HFF-Myc (cell line): ENCODE results near the gene MAP3K5.

Experiments
- DNase-seq: peaks from one replicate; pipeline ENCODE4 v3.0.0-alpha.2; 2011; ENCODE audit warnings: low read depth; ENCODE audit errors: extremely low read depth
- H3K4me3 ChIP-seq: replicated peaks from 2 replicates; pipeline ENCODE4 v1.5.1; 2011; ENCODE audit warnings: low read depth, mild to moderate bottlenecking, control low read depth, low read length
- CTCF ChIP-seq: IDR thresholded peaks from 2 replicates; pipeline ENCODE4 v1.5.1; 2012; ENCODE audit warnings: mild to moderate bottlenecking, low read depth, low read length, control low read depth; ENCODE audit errors: missing control alignments

The MAP3K5 gene

DNA sequence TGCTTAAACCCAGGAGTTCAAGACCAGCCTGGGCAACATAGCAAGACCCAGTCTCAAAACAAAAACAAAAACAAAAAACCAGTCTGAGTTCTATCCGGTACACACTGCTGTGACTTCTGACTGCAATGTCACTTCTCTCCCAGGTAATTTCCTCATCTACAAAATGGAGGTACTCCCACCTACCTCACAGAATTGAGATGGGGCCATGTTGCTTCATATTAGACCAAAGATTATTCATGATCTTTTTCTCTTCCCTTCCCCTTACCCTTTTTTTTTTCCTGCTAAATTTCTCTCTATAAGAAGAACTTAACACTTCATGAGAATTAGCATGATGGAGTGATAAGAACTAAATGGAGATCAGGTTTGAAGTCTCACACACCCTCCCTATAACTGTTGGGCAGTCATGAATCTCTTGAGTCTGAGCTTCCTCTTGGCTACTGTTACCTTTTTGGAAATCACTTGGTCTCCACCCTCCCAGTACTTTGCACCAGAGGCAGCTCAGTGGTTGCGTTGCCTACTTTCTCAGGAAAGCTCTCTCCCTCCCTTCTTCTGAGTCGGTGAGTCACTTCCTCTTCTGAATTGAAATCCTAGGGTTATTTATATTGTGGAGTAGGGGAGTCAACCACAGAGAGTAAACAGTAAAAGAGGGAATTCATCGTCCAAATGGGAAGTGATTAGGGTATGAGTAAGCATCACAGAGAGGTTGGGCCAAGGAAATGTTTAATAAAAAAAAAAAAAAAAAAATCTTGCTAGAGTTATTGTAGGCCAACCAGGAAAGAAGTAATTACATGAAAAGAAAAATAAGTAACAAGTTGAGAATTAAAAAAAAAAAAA, 182.2 kb downstream of the MAP3K5 start:
- no peak overlapping the region for H3K4me3 ChIP-seq
- peak; percentile 99 for DNase-seq
- no peak for TF ChIP-seq CTCF

DNA sequence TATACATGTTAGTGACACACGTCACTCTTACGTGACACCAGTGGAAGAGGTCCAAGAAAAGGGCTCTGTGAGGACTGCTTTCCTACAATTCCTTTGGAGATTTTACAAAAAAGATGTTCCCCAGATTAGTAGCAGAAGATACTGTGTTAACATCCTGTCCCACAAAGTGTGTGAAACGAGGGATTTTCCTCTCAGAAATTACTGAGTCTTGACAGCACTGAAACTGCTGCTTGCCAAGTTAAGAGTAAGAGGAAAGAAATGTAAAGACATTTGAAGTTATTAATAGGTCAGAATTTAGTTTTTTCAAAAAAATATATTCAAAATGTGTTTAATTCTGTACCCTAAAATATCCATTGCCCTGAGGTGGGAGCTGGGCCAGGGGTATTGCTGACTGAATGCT, 183.3 kb downstream of the MAP3K5 start:
- no peak for TF ChIP-seq CTCF
- no peak overlapping the region for H3K4me3 ChIP-seq
- DNase-seq: no peak

DNA sequence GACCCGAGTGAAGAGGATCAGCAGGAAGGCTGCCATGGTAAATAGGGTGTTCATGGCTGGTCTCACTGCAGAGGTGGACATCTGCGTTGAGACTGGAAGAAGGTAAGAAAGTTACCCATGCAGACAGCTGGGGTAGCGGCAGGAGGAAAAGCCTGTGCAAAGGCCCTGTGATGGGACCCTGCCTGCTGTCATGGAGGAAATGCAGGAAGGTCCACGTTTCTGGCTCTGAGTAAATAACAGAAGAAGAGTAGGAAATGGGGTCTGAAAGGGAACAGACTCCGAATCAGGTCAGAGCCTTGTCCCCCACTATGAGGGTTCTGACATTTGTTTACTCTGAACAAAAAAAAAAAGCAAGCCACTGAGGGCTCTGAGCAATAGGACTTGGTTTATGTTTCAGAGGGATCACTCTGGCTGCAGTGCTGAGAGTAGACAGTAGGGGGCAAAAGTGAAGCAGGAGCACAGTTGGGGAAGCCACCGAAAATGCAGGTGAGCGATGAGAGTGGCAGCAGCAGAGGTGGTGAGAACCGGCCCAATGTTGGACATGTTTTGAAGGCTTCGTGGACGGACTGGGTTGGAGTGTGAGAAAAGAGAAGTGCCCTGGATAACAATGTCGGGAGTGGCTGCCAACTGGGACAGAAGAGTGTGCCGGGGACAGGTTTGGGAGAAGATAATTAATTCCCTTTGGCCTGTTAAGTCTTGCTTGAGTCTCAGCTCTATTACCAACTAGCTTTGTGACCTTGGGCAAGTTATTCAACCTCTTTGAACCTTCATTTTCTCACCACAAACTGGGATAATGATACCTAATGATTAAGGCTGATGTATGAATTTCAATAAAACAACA, 184.1 kb downstream of the MAP3K5 start:
- DNase-seq: no peak
- H3K4me3 ChIP-seq: no peak overlapping the region
- peak; percentile 84 for TF ChIP-seq CTCF

DNA sequence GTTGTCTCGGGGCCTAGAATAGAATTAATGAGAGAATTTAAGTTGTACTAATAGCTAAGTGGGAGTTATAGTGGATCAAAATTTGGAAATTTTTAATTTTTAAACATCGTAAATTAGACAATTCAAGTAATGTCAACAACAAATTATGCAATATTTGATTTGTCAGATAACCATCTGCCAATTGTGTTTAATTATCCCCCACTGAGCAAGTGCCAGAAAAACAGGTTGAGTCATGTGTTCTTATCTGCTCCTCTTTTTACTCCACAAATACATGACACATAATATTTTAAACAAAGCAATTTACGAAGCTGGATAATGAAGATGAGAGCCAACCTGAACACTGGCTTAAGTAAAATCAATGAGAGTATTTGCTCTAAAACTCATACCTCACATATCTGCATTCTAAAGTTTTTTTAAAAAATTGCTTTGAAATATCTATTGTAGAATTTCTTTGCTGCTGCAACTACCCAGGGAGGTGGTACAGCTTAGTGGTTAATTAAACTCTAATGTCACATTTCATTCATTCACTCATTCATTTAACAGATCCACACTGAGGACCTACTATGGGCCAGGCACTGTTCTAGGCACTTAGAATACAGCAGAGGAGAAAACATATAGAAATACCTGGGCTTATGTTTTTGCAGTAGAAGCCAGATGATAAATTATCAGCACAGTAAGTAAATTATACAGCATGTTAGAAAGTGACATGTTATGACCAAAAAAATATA, 184.9 kb downstream of the MAP3K5 start:
- no peak for TF ChIP-seq CTCF
- no peak overlapping the region for H3K4me3 ChIP-seq
- DNase-seq: no peak

DNA sequence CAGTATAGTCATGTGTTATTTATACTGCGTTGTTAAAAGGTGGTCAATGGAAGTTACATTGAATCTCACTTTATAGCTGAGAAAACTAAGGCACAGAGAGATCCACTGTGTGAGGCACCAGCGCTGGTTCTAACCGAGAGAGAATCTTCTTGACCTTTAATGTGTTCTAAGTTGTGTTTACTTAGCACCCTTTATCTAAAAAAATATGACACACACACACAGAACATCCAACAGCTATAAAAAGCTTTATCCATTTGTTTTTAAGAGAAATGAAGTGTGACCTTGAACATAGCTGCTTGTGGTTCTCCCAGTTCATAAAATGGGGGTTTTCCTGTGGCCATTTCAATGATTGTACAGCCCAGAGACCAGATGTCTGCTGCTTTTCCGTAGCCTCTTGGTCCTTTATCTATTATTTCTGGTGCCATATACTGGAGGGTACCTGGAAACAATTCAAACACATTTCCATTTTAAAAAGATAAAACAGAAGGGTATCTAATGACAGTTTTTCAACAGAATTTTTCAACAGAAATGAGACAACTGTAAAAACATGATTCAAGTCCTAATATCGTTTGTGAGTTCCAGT, 187.3 kb downstream of the MAP3K5 start:
- no peak for TF ChIP-seq CTCF
- no peak for DNase-seq

DNA sequence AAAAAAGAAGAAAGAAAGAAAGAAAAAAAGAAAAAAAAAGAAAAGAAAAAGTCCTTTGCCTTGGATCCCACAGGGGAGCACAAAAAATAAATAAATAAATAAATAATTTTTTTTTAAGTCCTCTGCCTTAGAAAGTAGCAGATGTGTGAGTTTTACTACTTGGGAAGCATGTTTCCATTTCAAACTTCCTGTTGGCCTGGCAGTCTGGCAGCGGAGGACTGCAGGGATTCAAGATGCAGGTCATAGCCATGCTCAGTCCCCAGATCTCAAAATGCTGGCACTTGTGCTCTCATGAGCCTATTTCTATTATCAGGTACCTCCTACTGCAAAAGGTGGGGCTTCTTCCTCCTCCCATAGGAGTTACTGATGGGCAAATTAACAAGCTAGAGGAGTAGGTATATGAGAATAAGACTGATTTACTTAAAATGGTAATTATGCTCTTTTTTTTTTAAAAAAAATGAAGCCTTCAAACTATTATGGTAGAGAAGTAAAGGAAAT, 187.9 kb downstream of the MAP3K5 start:
- H3K4me3 ChIP-seq: no peak overlapping the region
- TF ChIP-seq CTCF: no peak
- no peak for DNase-seq

More for the DNA sequence above, 187.3 kb downstream of the MAP3K5 start:
- no peak overlapping the region for H3K4me3 ChIP-seq
